ENCODE measurements around the gene CPNE8.
"Not testable (repeated sequence)": the region's sequence is repeated elsewhere in the genome, so short reads cannot be mapped to it uniquely, and the experiment has no call there.

DNA sequence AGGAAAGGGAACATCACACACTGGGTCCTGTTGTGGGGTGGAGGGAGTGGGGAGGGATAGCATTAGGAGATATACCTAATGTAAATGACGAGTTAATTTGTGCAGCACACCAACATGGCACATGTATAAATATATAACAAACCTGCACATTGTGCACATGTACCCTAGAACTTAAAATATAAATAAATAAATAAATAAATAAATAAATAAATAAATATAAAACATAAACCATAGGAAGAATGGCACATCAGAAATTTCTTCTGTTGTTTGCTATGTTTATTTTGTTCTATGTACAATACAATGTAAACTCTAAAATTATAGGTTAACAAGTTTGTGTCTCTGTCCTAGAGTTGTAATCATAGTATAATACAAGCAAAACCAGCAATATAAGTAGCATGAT is 162.9 kb downstream of the CPNE8 start:
- not testable (repeated sequence) for TF ChIP-seq EZH2 (optimal IDR thresholded peaks at IDR 0.05; ENCODE audit: low read depth, low read length); EZH2phosphoT487 (IDR thresholded peaks at IDR 0.05; ENCODE audit: low read length)
- TF ChIP-seq, protein P1, sequence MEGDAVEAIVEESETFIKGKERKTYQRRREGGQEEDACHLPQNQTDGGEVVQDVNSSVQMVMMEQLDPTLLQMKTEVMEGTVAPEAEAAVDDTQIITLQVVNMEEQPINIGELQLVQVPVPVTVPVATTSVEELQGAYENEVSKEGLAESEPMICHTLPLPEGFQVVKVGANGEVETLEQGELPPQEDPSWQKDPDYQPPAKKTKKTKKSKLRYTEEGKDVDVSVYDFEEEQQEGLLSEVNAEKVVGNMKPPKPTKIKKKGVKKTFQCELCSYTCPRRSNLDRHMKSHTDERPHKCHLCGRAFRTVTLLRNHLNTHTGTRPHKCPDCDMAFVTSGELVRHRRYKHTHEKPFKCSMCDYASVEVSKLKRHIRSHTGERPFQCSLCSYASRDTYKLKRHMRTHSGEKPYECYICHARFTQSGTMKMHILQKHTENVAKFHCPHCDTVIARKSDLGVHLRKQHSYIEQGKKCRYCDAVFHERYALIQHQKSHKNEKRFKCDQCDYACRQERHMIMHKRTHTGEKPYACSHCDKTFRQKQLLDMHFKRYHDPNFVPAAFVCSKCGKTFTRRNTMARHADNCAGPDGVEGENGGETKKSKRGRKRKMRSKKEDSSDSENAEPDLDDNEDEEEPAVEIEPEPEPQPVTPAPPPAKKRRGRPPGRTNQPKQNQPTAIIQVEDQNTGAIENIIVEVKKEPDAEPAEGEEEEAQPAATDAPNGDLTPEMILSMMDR (IDR thresholded peaks at IDR 0.05; ENCODE audit: low read length): not testable (repeated sequence)
